SK-N-MC (cell line): ENCODE measurements around the gene DYRK4.

Experiments
- DNase-seq: peaks from one replicate; pipeline ENCODE4 v3.0.0-alpha.2; 2011; ENCODE audit warnings: low read depth, low spot score
- H3K27ac ChIP-seq: fragments of 200-600 bp; sonication (generic); 2 replicates; pipeline ENCODE4 v1.5.1; 2016; ENCODE audit warnings: mixed run types
- H3K36me3 ChIP-seq: fragments of 200-600 bp; sonication (generic); 2 replicates; pipeline ENCODE4 v1.6.1; 2017; ENCODE audit warnings: antibody characterized with exemption, low read length, mixed read lengths; ENCODE audit not compliant: insufficient read depth
- H3K4me3 ChIP-seq: fragments of 200-600 bp; sonication (generic); 2 replicates; pipeline ENCODE4 v1.5.1; 2016
- H3K9ac ChIP-seq: fragments of 200-600 bp; sonication (generic); 2 replicates; pipeline ENCODE4 v1.8.0; 2017; ENCODE audit warnings: mixed run types, mixed read lengths; ENCODE audit not compliant: insufficient read length
- H3K9me3 ChIP-seq: fragments of 200-600 bp; sonication (generic); 2 replicates; pipeline ENCODE4 v1.6.1; 2017; ENCODE audit warnings: low read depth, mild to moderate bottlenecking, antibody characterized with exemption, low read length, moderate library complexity, mixed read lengths
- EZH2 ChIP-seq: fragments of 200-600 bp; sonication (generic); IDR thresholded peaks from one replicate; pipeline ENCODE4 v1.6.1; 2017; ENCODE audit warnings: antibody characterized with exemption
- FOXP2 ChIP-seq: optimal IDR thresholded peaks from 2 replicates; pipeline ENCODE3; 2011; ENCODE audit warnings: mild to moderate bottlenecking, moderate library complexity; ENCODE audit not compliant: insufficient read depth; ENCODE audit errors: extremely low read length, control extremely low read depth
- POLR2AphosphoS5 ChIP-seq: IDR thresholded peaks from 2 replicates; pipeline ENCODE4 v1.6.1; 2012; ENCODE audit warnings: mild to moderate bottlenecking, low read depth, low read length, borderline replicate concordance

Gene DYRK4

DNA sequence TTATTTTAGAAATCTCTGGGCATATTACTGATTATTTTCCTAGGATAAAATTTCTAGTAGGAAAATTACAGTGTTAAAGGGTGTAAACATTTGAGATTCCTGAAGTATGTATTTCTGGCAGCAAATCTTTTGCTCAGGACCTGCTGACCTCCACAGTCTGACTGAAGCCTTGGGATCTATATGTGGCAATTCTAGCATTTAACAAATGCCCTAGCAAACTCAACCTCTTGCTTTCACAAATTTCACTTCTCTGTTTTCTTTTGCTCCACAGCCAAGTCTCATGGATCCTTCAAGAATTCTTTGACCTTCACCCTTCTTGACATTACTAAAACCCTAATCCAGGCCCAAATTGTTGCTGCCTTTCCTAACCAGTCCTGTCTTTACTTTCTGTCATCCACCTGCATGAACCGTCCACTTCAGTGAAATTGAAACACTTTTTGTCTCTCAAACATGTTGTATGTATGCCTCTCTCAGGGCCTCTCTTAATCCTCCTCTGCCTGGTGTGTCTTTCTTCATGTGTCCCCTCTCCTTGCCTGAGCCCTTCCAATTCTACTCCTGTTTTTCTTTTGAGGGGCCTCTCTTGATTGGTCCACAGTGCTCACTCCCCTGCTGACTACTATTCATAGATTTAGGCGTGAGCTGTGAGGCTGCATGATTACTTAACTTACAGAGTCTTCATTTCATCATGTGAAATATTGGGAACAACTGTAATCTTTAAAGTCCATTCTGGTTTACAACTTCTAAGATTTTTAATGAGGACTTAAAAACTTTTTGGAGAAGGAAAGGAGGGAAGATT, 5.1 kb upstream of the DYRK4 start:
- H3K9me3 ChIP-seq = no peaks in the 10 kb centered on the region
- H3K36me3 ChIP-seq = peaks cover 56% of the 10 kb centered on the region
- H3K4me3 ChIP-seq = no peak overlapping the region
- no peak for DNase-seq
- no peak overlapping the region for H3K27ac ChIP-seq
- TF ChIP-seq POLR2AphosphoS5 (no peak), EZH2 (no peak), FOXP2 (no peak)
- no peak overlapping the region for H3K9ac ChIP-seq

DNA sequence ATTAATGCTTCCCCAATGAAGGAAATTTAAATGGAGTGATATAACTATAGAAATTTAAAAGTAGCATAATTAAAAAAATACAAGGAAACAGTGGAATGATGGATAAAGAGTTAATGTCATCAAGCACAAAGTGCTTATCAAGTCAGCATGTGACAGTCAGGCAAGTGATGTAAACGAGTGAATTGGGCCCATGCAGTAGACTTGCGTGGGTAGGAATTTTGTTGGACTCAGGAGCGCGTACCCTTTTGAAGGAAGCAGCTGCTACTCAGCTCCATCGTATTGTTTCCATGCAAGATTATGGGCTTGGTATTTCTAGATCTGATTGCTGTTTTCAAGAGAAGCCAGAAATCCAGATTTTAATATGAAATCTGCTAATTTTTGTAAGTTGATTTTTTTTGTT, 4.4 kb upstream of the DYRK4 start:
- H3K9ac ChIP-seq = no peak overlapping the region
- no peaks in the 10 kb centered on the region for H3K9me3 ChIP-seq
- DNase-seq = no peak
- H3K36me3 ChIP-seq = peaks cover 51% of the 10 kb centered on the region
- H3K27ac ChIP-seq = no peak overlapping the region
- no peak for TF ChIP-seq EZH2
- TF ChIP-seq POLR2AphosphoS5 = no peak
- no peak for TF ChIP-seq FOXP2
- H3K4me3 ChIP-seq = no peak overlapping the region

DNA sequence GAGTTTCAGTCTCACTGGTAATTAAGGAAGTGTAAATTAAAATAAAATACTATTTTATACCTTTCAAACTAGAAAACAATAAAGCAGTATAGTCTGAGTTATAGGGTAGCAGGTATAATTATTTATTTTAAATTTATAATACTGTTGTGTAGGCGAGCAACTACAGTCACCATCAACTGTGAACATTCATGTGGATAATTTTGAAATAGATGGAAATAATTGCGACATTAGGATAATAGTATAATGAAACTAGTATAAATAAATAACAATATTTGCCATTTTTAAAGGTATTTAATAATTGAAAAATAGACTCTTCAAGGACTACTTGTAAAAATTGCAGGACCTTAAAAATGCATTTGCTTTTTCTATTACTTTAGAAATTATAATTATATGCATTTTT, 3.8 kb upstream of the DYRK4 start:
- DNase-seq = no peak
- TF ChIP-seq POLR2AphosphoS5 = no peak
- no peak for TF ChIP-seq EZH2
- no peak for TF ChIP-seq FOXP2

DNA sequence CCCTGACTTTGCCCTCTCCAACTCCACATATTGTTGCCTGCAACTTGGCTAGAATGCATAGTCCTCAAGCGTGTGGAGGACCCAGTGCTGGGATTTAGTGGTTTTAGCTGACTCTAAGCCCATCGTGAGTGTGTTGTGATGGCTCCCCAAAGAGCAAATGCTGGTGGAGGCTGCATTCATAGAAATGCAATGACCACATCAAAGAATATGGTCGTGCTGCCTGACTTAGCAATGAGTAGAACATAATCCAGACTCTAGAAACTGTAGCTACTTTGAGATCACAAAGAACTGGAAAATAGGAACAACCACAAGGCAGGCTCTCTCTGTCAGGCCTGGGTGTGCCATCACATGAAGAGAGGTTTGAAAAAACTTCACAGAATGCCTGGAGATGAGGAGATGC, 1.3 kb downstream of the DYRK4 start:
- Histone ChIP-seq H3K36me3 (peaks cover 18% of the 10 kb centered on the region), H3K9ac (no peak overlapping the region), H3K27ac (no peak overlapping the region), H3K4me3 (no peak overlapping the region), H3K9me3 (no peaks in the 10 kb centered on the region)
- TF ChIP-seq EZH2 = no peak
- no peak for DNase-seq

More for the DNA sequence above, 3.8 kb upstream of the DYRK4 start:
- no peak overlapping the region for H3K27ac ChIP-seq
- no peaks in the 10 kb centered on the region for H3K9me3 ChIP-seq
- H3K36me3 ChIP-seq = peaks cover 48% of the 10 kb centered on the region
- no peak overlapping the region for H3K9ac ChIP-seq
- no peak overlapping the region for H3K4me3 ChIP-seq

DNA sequence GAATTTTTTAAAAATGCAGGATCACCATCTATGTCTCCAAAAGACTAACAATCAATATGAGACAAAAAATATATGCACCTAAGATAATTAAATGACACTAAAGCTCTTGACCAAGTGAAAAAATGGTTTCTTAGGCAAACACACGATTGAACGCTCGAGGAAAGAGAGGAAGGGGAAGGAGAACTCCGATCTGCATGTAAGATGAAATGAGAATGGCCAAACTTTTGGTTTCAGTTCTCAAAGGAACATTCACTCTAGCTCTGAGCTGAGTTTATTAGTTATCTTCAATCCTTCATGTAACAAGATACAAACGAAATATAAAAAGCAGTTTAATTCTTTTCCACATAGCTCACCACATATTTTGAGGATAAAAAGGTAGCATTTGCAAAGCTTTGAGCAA, 2.8 kb downstream of the DYRK4 start:
- no peak overlapping the region for H3K27ac ChIP-seq

DNA sequence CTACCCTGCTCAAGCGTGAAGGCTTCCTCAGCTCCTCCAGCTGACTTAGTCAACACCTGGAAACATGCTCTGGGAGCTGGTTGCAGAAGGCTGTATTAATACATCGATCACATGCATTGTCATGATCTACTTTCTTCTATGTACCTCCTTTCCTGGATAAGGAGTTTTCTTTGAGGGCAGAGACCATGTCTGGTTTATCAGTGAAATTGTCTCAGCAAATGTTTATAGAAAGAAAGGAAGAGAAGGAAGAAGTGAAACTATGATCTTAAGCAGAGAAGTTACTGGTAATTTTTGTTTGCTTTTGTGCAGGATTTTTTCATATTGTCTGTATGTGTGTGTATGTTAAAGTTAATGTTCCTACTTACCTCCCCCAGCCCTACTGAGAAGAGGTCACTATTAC, 4.5 kb downstream of the DYRK4 start:
- no peaks in the 10 kb centered on the region for H3K36me3 ChIP-seq
- no peak overlapping the region for H3K9ac ChIP-seq
- no peak for DNase-seq
- TF ChIP-seq POLR2AphosphoS5 = no peak
- TF ChIP-seq EZH2 = no peak
- TF ChIP-seq FOXP2 = no peak
- no peaks in the 10 kb centered on the region for H3K9me3 ChIP-seq
- no peak overlapping the region for H3K4me3 ChIP-seq
- no peak overlapping the region for H3K27ac ChIP-seq

More for the DNA sequence above, 2.8 kb downstream of the DYRK4 start:
- DNase-seq = no peak
- Histone ChIP-seq H3K36me3 (peaks cover 7% of the 10 kb centered on the region; the same call in 1 of the 2 replicates), H3K9me3 (no peaks in the 10 kb centered on the region), H3K4me3 (no peak overlapping the region), H3K9ac (no peak overlapping the region)
- TF ChIP-seq FOXP2 (no peak), POLR2AphosphoS5 (no peak), EZH2 (no peak)

DNA sequence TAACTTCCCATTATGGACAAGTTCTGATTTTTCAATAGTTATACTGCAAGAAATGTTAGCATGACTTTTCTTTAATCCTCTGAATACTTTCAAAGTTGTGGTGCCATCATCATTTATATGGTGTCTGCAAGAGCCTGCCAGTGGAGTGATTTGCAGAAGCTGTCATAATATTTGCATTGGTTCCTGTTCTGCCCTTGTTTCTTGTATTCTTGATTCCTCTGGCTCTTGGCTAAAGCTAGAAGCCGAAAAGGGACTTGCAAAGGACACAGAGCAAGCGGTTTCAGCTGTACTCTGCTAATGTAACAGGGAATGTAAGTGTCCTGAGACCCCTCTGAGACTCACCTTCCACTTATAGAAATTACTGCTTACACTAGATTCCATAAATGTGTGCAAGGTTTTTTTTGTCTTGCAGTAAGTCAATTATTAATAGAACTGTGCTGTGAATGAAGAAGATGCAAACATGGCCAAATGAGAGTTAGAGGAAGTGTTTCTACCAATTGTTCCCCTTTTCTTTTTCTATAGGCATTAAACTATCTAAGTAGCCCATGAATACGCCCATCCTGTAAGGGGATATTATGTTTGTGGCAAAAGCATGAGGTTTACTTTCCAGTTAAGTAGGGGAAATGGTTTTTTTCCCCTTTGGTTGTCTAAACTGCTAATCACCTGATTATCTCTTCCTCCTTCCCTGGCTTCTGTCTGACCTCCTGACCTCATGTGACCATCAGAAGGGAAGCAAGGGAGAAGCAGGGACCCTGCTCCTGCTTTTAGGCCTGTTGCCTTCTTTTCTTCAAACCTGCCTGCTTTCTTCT, 5.3 kb downstream of the DYRK4 start:
- no peak for DNase-seq
- Histone ChIP-seq H3K36me3 (no peaks in the 10 kb centered on the region), H3K9ac (no peak overlapping the region), H3K27ac (no peak overlapping the region), H3K4me3 (no peak overlapping the region), H3K9me3 (no peaks in the 10 kb centered on the region)
- TF ChIP-seq EZH2 (no peak), FOXP2 (no peak), POLR2AphosphoS5 (no peak)

DNA sequence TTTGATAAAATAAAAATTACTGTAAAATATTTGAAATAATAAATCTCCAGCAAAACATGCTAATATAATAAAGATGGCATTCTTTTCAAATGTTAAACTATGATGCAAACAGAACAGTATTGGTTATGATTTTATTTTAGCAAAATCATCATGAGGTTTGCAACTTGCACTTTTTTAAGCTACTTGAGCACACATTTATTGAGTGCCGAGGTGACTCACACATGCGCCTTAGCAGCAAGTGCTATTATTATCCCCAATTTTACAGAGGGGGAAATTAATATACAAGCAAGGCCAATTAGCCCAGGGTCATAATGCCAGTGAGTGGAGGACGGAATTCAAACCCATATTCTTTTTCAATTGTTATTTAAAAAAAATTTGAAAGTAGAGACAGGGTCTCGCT, 7.3 kb downstream of the DYRK4 start:
- no peaks in the 10 kb centered on the region for H3K36me3 ChIP-seq
- H3K27ac ChIP-seq = no peak overlapping the region
- H3K4me3 ChIP-seq = no peak overlapping the region
- no peak for DNase-seq
- no peak for TF ChIP-seq POLR2AphosphoS5
- TF ChIP-seq EZH2 = no peak
- TF ChIP-seq FOXP2 = no peak
- H3K9ac ChIP-seq = no peak overlapping the region
- H3K9me3 ChIP-seq = no peaks in the 10 kb centered on the region
